ENCODE measurements around the gene ABCB11. TPM values are rescaled to one million over a fixed set of nuclear protein-coding genes. Genes with fewer than 3 reads are reported as not detected.

The ABCB11 gene
- total and polyA plus RNA-seq, 10 of the 15 experiments (the other 5 are each of a cell fraction or from before 2014, with no cell fraction given): not detected

- ChIA-PET POLR2A (no interaction called here), RAD21 (ENCODE audit: unreplicated experiment) (no interaction called here), CTCF (interaction anchor here (0.8 kb wide), 1 partner anchor 143 kb away, joined by 3 read pairs; no protein-coding TSS in a partner anchor), SMC1A (ENCODE audit: uncharacterized antibody, unreplicated experiment) (interaction anchor here (0.6 kb wide), 1 partner anchor 80 kb away, joined by 3 read pairs; no protein-coding TSS in a partner anchor)
- H3K36me3 ChIP-seq (ENCODE audit: control insufficient read depth in 2 of 2, insufficient read depth in 2 of 2, low read length in 1 of 2): no peaks in the 10 kb centered on the region
- no peak for FAIRE-seq
- H3K4me3 ChIP-seq: no peak overlapping the region
- no peak overlapping the region for H2AFZ ChIP-seq (ENCODE audit: control insufficient read depth, low read depth, low read length)
- no peak for ATAC-seq
- TF ChIP-seq BHLHE40 (IDR thresholded peaks at IDR 0.05; ENCODE audit: borderline replicate concordance in 1 of 2, low read depth in 2 of 2, low read length in 1 of 2) (no peak), CEBPB (IDR thresholded peaks at IDR 0.05; ENCODE audit: borderline replicate concordance in 1 of 2, low read depth in 2 of 2, low read length in 2 of 2) (no peak), BCLAF1 (IDR thresholded peaks at IDR 0.05) (no peak)
- no peak overlapping the region for H3K4me2 ChIP-seq (ENCODE audit: control insufficient read depth, insufficient read depth)
- H4K20me1 ChIP-seq (ENCODE audit: control insufficient read depth, insufficient read depth): no peaks in the 10 kb centered on the region
- no peak for DNase-seq (ENCODE audit: low read depth, low spot score)
- no peaks in the 10 kb centered on the region for H3K9me3 ChIP-seq (replicated peaks; ENCODE audit: control insufficient read depth, insufficient read depth, low read length)
- no peak overlapping the region for H3K9ac ChIP-seq (ENCODE audit: control insufficient read depth, insufficient read depth, low read length)
- WGBS (ENCODE audit: insufficient coverage, insufficient replicate concordance, low lambda C conversion rate, missing lambda C conversion rate): 41% methylated on average over 4 of the region's 4 CpGs
- no TSS peak for BruUV-seq (replicated peaks)
- no peaks in the 10 kb centered on the region for H3K4me1 ChIP-seq (ENCODE audit: control insufficient read depth, insufficient read depth, low read length)
- no peaks in the 10 kb centered on the region for H3K79me2 ChIP-seq (ENCODE audit: control insufficient read depth, insufficient read depth, low read length)
- in situ Hi-C loops (cut with MboI) (no loop called here), intact Hi-C loops (cut with micrococcal nuclease; ENCODE audit: unreplicated experiment) (no loop called here)
- no peak overlapping the region for H3K27ac ChIP-seq (ENCODE audit: control insufficient read depth, insufficient read depth)
- H3K27me3 ChIP-seq (replicated peaks in 1 of 2; ENCODE audit: control insufficient read depth in 2 of 2, insufficient read depth in 2 of 2, low read length in 1 of 2): no peaks in the 10 kb centered on the region
Measured at GRCh38 chr2:168998609-168999211, 32.4 kb downstream of the ABCB11 start.

All from GM12878 (cell line).